Mammary epithelial cell (primary cell): Measurements from ENCODE around the gene KCMF1.

ENCODE experiments used
- EZH2 ChIP-seq: IDR thresholded peaks from 2 replicates; pipeline ENCODE4 v1.6.1; 2012; ENCODE audit warnings: low read length, inconsistent platforms, borderline replicate concordance
- TF ChIP-seq, protein P1 (sequence below), 2 donors: IDR thresholded peaks in 1 of 2; conservative IDR thresholded peaks in 1 of 2; 2 replicates each; pipeline ENCODE4 v1.5.1; 2011 to 2012; ENCODE audit warnings: inconsistent platforms in 2 of 2, low read length in 2 of 2, mild to moderate bottlenecking in 2 of 2, control low read depth in 1 of 2, low read depth in 1 of 2; ENCODE audit not compliant: insufficient read depth in 1 of 2; ENCODE audit errors: extremely low read depth in 1 of 2

DNA sequence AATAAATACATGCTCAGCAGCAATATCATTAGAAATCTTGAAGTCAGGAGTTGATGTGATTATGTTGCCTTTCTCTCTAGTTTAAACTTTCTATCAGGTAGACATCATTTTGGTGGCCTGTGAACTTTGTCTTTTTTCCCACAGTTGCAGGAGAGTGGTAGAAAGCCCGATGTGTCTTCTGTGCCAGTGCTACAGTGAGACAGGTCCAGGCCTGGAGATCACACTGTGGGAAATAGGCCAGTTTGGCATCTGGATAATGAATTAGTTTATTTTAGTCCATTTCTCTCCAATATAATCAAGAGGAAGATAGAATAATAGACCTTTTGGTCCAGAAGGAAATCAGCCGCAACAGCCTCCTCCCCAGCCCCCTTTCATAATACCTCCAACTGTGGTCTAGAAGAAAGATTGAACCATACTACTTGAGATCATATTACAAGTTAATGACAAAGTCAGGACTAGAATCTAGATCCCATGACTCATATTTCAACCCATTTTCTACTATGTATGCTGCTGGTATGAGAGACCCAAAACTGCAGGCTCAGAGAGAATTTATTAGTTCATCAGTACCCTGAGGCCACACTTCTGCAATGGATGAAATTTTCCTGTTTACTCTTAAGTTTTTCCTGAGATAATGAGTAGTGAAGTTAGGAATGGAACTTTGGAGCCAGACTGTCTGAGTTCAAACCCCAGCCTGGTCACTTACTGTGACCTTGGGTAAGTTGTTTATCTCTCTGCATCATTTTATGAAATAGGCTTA, 20.6 kb downstream of the KCMF1 start:
- TF ChIP-seq, protein P1, sequence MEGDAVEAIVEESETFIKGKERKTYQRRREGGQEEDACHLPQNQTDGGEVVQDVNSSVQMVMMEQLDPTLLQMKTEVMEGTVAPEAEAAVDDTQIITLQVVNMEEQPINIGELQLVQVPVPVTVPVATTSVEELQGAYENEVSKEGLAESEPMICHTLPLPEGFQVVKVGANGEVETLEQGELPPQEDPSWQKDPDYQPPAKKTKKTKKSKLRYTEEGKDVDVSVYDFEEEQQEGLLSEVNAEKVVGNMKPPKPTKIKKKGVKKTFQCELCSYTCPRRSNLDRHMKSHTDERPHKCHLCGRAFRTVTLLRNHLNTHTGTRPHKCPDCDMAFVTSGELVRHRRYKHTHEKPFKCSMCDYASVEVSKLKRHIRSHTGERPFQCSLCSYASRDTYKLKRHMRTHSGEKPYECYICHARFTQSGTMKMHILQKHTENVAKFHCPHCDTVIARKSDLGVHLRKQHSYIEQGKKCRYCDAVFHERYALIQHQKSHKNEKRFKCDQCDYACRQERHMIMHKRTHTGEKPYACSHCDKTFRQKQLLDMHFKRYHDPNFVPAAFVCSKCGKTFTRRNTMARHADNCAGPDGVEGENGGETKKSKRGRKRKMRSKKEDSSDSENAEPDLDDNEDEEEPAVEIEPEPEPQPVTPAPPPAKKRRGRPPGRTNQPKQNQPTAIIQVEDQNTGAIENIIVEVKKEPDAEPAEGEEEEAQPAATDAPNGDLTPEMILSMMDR (conservative IDR thresholded peaks at IDR 0.05 in 1 of 2, IDR thresholded peaks at IDR 0.05 in 1 of 2; ENCODE audit: extremely low read depth in 1 of 2, insufficient read depth in 1 of 2, low read depth in 1 of 2, low read length in 2 of 2): no peak
- TF ChIP-seq EZH2: no peak
